T-cell (primary cell): Measurements from ENCODE around the gene TNFRSF21. TPM values are rescaled to one million over a fixed set of nuclear protein-coding genes. Genes with fewer than 3 reads are reported as not detected.

ENCODE experiments used
- ATAC-seq, 4 experiments: fragments of 200-7000 bp in 3 of 4; fragments of 150-1000 bp in 1 of 4; cut with Tn5 transposase; replicated peaks in 1 of 4; 1 replicate in 3 of 4; 2 replicates in 1 of 4; pipeline ENCODE4 v1.10.0; 2021; ENCODE audit warnings: moderate library complexity in 3 of 4, mild to moderate bottlenecking in 2 of 4, moderate number of reproducible peaks in 1 of 4
- CTCF ChIA-PET, 2 donors: fragments of 300-600 bp; sonication (Branson Sonifier 250); formaldehyde crosslinking; loops; one replicate each; lab custom pipeline; 2022; ENCODE audit warnings: antibody characterized with exemption in 2 of 2; lab: Charles Lee
- POLR2A ChIA-PET, 2 donors: fragments of 300-600 bp; sonication (Branson Sonifier 250); formaldehyde crosslinking; loops; one replicate each; lab custom pipeline; 2022; ENCODE audit warnings: antibody characterized with exemption in 2 of 2; lab: Charles Lee
- DNase-seq, 35 experiments: peaks; one replicate each; pipeline versions ENCODE4 v3.0.0 to v3.0.0-alpha.2; 2013 to 2023
- H3K27ac ChIP-seq: one replicate; pipeline ENCODE4 v1.5.1; 2013; ENCODE audit warnings: low read length
- H3K27me3 ChIP-seq, 2 experiments: replicated peaks in 1 of 2; 1 replicate in 1 of 2; 2 replicates in 1 of 2; pipeline versions ENCODE4 v1.6.1 to v1.7.0; 2013; ENCODE audit warnings: low read length in 1 of 2, mixed read lengths in 1 of 2; ENCODE audit not compliant: control insufficient read depth in 2 of 2, insufficient read depth in 2 of 2; ENCODE audit errors: extremely low read depth in 1 of 2
- H3K36me3 ChIP-seq, 2 donors: 1 replicate in 1 of 2; 2 replicates in 1 of 2; pipeline versions ENCODE4 v1.6.1 to v1.7.0; 2013; ENCODE audit warnings: low read length in 1 of 2; ENCODE audit not compliant: control insufficient read depth in 2 of 2, insufficient read depth in 1 of 2; ENCODE audit errors: extremely low read depth in 1 of 2
- H3K4me1 ChIP-seq, 2 experiments: 1 replicate in 1 of 2; 2 replicates in 1 of 2; pipeline versions ENCODE4 v1.6.1 to v1.7.0; 2013; ENCODE audit warnings: low read length in 2 of 2, mixed read lengths in 1 of 2; ENCODE audit not compliant: insufficient read depth in 2 of 2, control insufficient read depth in 1 of 2; ENCODE audit errors: extremely low read depth in 1 of 2
- H3K4me3 ChIP-seq, 2 donors: 1 replicate in 1 of 2; 2 replicates in 1 of 2; pipeline versions ENCODE4 v1.5.1 to v1.7.0; 2013; ENCODE audit warnings: mild to moderate bottlenecking in 2 of 2, low read length in 1 of 2, moderate library complexity in 1 of 2; ENCODE audit not compliant: control insufficient read depth in 1 of 2; ENCODE audit errors: extremely low read depth in 1 of 2
- H3K9me3 ChIP-seq: 2 replicates; pipeline ENCODE4 v1.7.0; 2013
- H3K27ac Mint-ChIP-seq, 2 donors: one replicate each; pipeline ENCODE4 v1.8.0; 2020 to 2021; ENCODE audit warnings: mild to moderate bottlenecking in 2 of 2, mixed read lengths in 2 of 2
- H3K27me3 Mint-ChIP-seq, 2 donors: one replicate each; pipeline ENCODE4 v1.8.0; 2021 to 2022; ENCODE audit warnings: mixed read lengths in 2 of 2
- H3K36me3 Mint-ChIP-seq: one replicate; pipeline ENCODE4 v1.8.0; 2021; ENCODE audit warnings: mixed read lengths
- H3K4me1 Mint-ChIP-seq, 3 donors: one replicate each; pipeline ENCODE4 v1.8.0; 2020 to 2022; ENCODE audit warnings: mixed read lengths in 3 of 3, mild to moderate bottlenecking in 1 of 3
- H3K4me3 Mint-ChIP-seq, 3 donors: one replicate each; pipeline ENCODE4 v1.8.0; 2020 to 2022; ENCODE audit warnings: mild to moderate bottlenecking in 3 of 3, mixed read lengths in 3 of 3, moderate library complexity in 3 of 3
- H3K9me3 Mint-ChIP-seq, 3 donors: one replicate each; pipeline ENCODE4 v1.8.0; 2020 to 2022; ENCODE audit warnings: mixed read lengths in 3 of 3
- WGBS: methylation state at CpG from one replicate; pipeline ENCODE4 v1.1.5; 2013; ENCODE audit warnings: missing lambda C conversion rate; ENCODE audit not compliant: insufficient coverage; 5-methylcytosine and 5-hydroxymethylcytosine counted together
- total RNA-seq, 35 experiments: library from RNA in 6 of 35; stranded (reverse) in 6 of 35; fragments of 120-200 nt in 1 of 35; gene quantifications; one replicate each; pipeline versions ENCODE4 v1.2.1 to v1.2.4 and lab custom pipeline; 2013 to 2026

TNFRSF21 gene
- total RNA-seq (under 1 TPM; 0.09 to 0.49 (median 0.30) TPM), total RNA-seq (lab: John Stamatoyannopoulos, UW) (0 to 13.4 (median 0.90) reads per million in 29 experiments)
- total RNA-seq (2013): 0.13 TPM

GRCh38 chr6:47309291-47310130 is at the start of gene TNFRSF21:
TSS of gene TNFRSF21 (minus strand) at chr6:47309905. CDS start at chr6:47309511, 394 bp downstream.
- Histone ChIP-seq H3K36me3 (no peaks in the 10 kb centered on the region), H3K27ac (no peak within 1 kb of the TSS), H3K9me3 (no peaks in the 10 kb centered on the region), H3K27me3 (peaks cover 0 to 34% of the 10 kb centered on the region in 2 experiments), H3K4me1 (peaks cover 0 to 14% of the 10 kb centered on the region in 2 experiments), H3K4me3 (peak within 1 kb of the TSS; percentile 48 to 86)
- Mint-ChIP-seq H3K9me3 (no peaks in the 10 kb centered on the region), H3K4me1 (peaks cover 10 to 12% (median 12%) of the 10 kb centered on the region in 3 donors), H3K27ac (no peak within 1 kb of the TSS), H3K4me3 (peak within 1 kb of the TSS; percentile 65 to 68 (median 66)), H3K27me3 (peaks cover 31 to 52% of the 10 kb centered on the region in 2 donors), H3K36me3 (no peaks in the 10 kb centered on the region)
- ChIA-PET POLR2A (interaction anchor here in 1 of 2 donors (0.6 kb wide), 1 partner anchor 879 kb away, joined by 5 read pairs; no protein-coding TSS in a partner anchor), CTCF (no interaction called here)
- ATAC-seq: peak; percentile 85 to 94 (median 88)
- DNase-seq: peak; percentile 21 to 74 (median 56)
- WGBS: under 1% methylated on average over 51 of the region's 86 CpGs

- H3K4me1 Mint-ChIP-seq: no peaks in the 10 kb centered on the region
- Histone ChIP-seq H3K36me3 (no peaks in the 10 kb centered on the region), H3K27me3 (peaks cover 0 to 2% of the 10 kb centered on the region in 2 experiments), H3K4me3 (no peak overlapping the region), H3K27ac (no peak overlapping the region), H3K4me1 (no peaks in the 10 kb centered on the region), H3K9me3 (no peaks in the 10 kb centered on the region)
- no peak overlapping the region for H3K4me3 Mint-ChIP-seq
- H3K36me3 Mint-ChIP-seq: no peaks in the 10 kb centered on the region
- ATAC-seq: no peak
- ChIA-PET CTCF (no interaction called here), POLR2A (no interaction called here)
- H3K27me3 Mint-ChIP-seq: peaks cover 7 to 20% of the 10 kb centered on the region in 2 donors
- no peak overlapping the region for H3K27ac Mint-ChIP-seq
- H3K9me3 Mint-ChIP-seq: no peaks in the 10 kb centered on the region
- no peak for DNase-seq
- WGBS: 47% methylated on average over 3 of the region's 6 CpGs
Measured at GRCh38 chr6:47358440-47359225, 48.9 kb upstream of the TNFRSF21 start.

GRCh38 chr6:47357827-47358226 is 48.1 kb upstream of the TNFRSF21 start:
- DNase-seq (no peak), ATAC-seq (no peak)
- CTCF ChIA-PET: no interaction called here
- H3K27ac ChIP-seq: no peak overlapping the region
- H3K9me3 ChIP-seq: no peaks in the 10 kb centered on the region
- no peak overlapping the region for H3K27ac Mint-ChIP-seq
- peaks cover 0 to 2% of the 10 kb centered on the region in 2 experiments for H3K27me3 ChIP-seq
- H3K36me3 Mint-ChIP-seq: no peaks in the 10 kb centered on the region
- POLR2A ChIA-PET: no interaction called here
- no peaks in the 10 kb centered on the region for H3K4me1 ChIP-seq
- no peaks in the 10 kb centered on the region for H3K9me3 Mint-ChIP-seq
- no peak overlapping the region for H3K4me3 Mint-ChIP-seq
- H3K4me3 ChIP-seq: no peak overlapping the region
- no peaks in the 10 kb centered on the region for H3K4me1 Mint-ChIP-seq
- no CpG with 5 or more reads among the region's 2 CpGs for WGBS
- peaks cover 7 to 18% of the 10 kb centered on the region in 2 donors for H3K27me3 Mint-ChIP-seq
- no peaks in the 10 kb centered on the region for H3K36me3 ChIP-seq

- DNase-seq (no peak), ATAC-seq (no peak)
- no peaks in the 10 kb centered on the region for H3K4me1 Mint-ChIP-seq
- Histone ChIP-seq H3K27me3 (no peaks in the 10 kb centered on the region), H3K4me3 (no peak overlapping the region), H3K36me3 (no peaks in the 10 kb centered on the region), H3K4me1 (no peaks in the 10 kb centered on the region), H3K9me3 (no peaks in the 10 kb centered on the region), H3K27ac (no peak overlapping the region)
- peaks cover 7 to 15% of the 10 kb centered on the region in 2 donors for H3K27me3 Mint-ChIP-seq
- no peaks in the 10 kb centered on the region for H3K36me3 Mint-ChIP-seq
- no peaks in the 10 kb centered on the region for H3K9me3 Mint-ChIP-seq
- CTCF ChIA-PET: no interaction called here
- H3K27ac Mint-ChIP-seq: no peak overlapping the region
- POLR2A ChIA-PET: no interaction called here
- H3K4me3 Mint-ChIP-seq: no peak overlapping the region
Measured at GRCh38 chr6:47355496-47355895, 45.8 kb upstream of the TNFRSF21 start.

- H3K4me1 ChIP-seq: no peaks in the 10 kb centered on the region
- Mint-ChIP-seq H3K27ac (no peak overlapping the region), H3K9me3 (no peaks in the 10 kb centered on the region), H3K4me3 (no peak overlapping the region), H3K36me3 (no peaks in the 10 kb centered on the region), H3K27me3 (peaks cover 3 to 17% of the 10 kb centered on the region in 2 donors), H3K4me1 (no peaks in the 10 kb centered on the region)
- H3K9me3 ChIP-seq: no peaks in the 10 kb centered on the region
- no peaks in the 10 kb centered on the region for H3K27me3 ChIP-seq
- CTCF ChIA-PET: no interaction called here
- H3K36me3 ChIP-seq: no peaks in the 10 kb centered on the region
- WGBS: no CpG with 5 or more reads among the region's 1 CpG
- no peak overlapping the region for H3K27ac ChIP-seq
- H3K4me3 ChIP-seq: no peak overlapping the region
- ATAC-seq (no peak), DNase-seq (no peak)
- POLR2A ChIA-PET: no interaction called here
Measured at GRCh38 chr6:47353871-47354270, 44.2 kb upstream of the TNFRSF21 start.

GRCh38 chr6:47352966-47353365 is 43.3 kb upstream of the TNFRSF21 start:
- no peaks in the 10 kb centered on the region for H3K4me1 ChIP-seq
- no peaks in the 10 kb centered on the region for H3K36me3 Mint-ChIP-seq
- H3K27ac ChIP-seq: no peak overlapping the region
- no peak overlapping the region for H3K27ac Mint-ChIP-seq
- no peaks in the 10 kb centered on the region for H3K27me3 ChIP-seq
- DNase-seq: no peak
- H3K36me3 ChIP-seq: no peaks in the 10 kb centered on the region
- no peaks in the 10 kb centered on the region for H3K9me3 Mint-ChIP-seq
- CTCF ChIA-PET: no interaction called here
- WGBS: 20% methylated on average over 1 of the region's 2 CpGs
- ATAC-seq: no peak
- POLR2A ChIA-PET: no interaction called here
- peaks cover 3 to 11% of the 10 kb centered on the region in 2 donors for H3K27me3 Mint-ChIP-seq
- no peak overlapping the region for H3K4me3 ChIP-seq
- H3K4me1 Mint-ChIP-seq: no peaks in the 10 kb centered on the region
- no peaks in the 10 kb centered on the region for H3K9me3 ChIP-seq
- H3K4me3 Mint-ChIP-seq: no peak overlapping the region
